ENCODE results near the gene ALX1.

- TF ChIP-seq, protein P1, sequence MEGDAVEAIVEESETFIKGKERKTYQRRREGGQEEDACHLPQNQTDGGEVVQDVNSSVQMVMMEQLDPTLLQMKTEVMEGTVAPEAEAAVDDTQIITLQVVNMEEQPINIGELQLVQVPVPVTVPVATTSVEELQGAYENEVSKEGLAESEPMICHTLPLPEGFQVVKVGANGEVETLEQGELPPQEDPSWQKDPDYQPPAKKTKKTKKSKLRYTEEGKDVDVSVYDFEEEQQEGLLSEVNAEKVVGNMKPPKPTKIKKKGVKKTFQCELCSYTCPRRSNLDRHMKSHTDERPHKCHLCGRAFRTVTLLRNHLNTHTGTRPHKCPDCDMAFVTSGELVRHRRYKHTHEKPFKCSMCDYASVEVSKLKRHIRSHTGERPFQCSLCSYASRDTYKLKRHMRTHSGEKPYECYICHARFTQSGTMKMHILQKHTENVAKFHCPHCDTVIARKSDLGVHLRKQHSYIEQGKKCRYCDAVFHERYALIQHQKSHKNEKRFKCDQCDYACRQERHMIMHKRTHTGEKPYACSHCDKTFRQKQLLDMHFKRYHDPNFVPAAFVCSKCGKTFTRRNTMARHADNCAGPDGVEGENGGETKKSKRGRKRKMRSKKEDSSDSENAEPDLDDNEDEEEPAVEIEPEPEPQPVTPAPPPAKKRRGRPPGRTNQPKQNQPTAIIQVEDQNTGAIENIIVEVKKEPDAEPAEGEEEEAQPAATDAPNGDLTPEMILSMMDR (conservative IDR thresholded peaks at IDR 0.05) = no peak
- TF ChIP-seq ZFX (IDR thresholded peaks at IDR 0.05) = no peak
Measured at GRCh38 chr12:85253853-85254252, 26.2 kb upstream of the ALX1 start.

Measured in C4-2B (cell line).